IMR-90 (cell line): ENCODE results near the gene RAB27B. TPM values are rescaled to one million over a fixed set of nuclear protein-coding genes. Genes with fewer than 3 reads are reported as not detected.

Experiments used
- ATAC-seq: fragments of 200-7000 bp; cut with Tn5 transposase; 2 replicates; pipeline ENCODE4 v1.9.1; 2020; ENCODE audit warnings: low read depth, mild to moderate bottlenecking, moderate library complexity
- BruUV-seq: library from RNA; stranded (reverse); fragments of 400-500 nt; replicated peaks from 2 replicates; lab custom pipeline; 2021; lab: Mats Ljungman, UMichigan
- CTCF ChIA-PET: fragments of 300-600 bp; formaldehyde crosslinking; extraction: SDS; loops from one replicate; lab custom pipeline; 2021; ENCODE audit warnings: antibody characterized with exemption; lab: Yijun Ruan, JAX
- POLR2A ChIA-PET: fragments of 300-600 bp; sonication (Branson Sonifier 250); formaldehyde crosslinking; loops from one replicate; lab custom pipeline; 2022; ENCODE audit warnings: antibody characterized with exemption; ENCODE audit not compliant: unreplicated experiment; lab: Charles Lee
- DNase-seq: peaks from one replicate; pipeline ENCODE4 v3.0.0; 2013
- H2AFZ ChIP-seq: replicated peaks from 2 replicates; pipeline ENCODE3; 2013; ENCODE audit warnings: low read length, mild to moderate bottlenecking; ENCODE audit not compliant: poor library complexity
- H2AK5ac ChIP-seq: 2 replicates; pipeline ENCODE4 v1.6.1; 2013; ENCODE audit warnings: low read depth, low read length, inconsistent platforms
- H2AK9ac ChIP-seq: replicated peaks from 2 replicates; pipeline ENCODE3; 2013; ENCODE audit warnings: mild to moderate bottlenecking, low read depth, low read length, moderate library complexity; ENCODE audit not compliant: poor library complexity
- H2BK120ac ChIP-seq: 2 replicates; pipeline ENCODE4 v1.6.1; 2013; ENCODE audit warnings: low read depth, low read length, inconsistent platforms
- H2BK15ac ChIP-seq: 3 replicates; pipeline ENCODE4 v1.6.1; 2013; ENCODE audit warnings: low read depth, low read length, inconsistent platforms
- H2BK20ac ChIP-seq: 2 replicates; pipeline ENCODE4 v1.6.1; 2013; ENCODE audit warnings: low read depth, mild to moderate bottlenecking, inconsistent platforms, low read length, moderate library complexity
- H2BK5ac ChIP-seq: 2 replicates; pipeline ENCODE4 v1.6.1; 2013; ENCODE audit warnings: mild to moderate bottlenecking, low read depth, low read length, inconsistent platforms; ENCODE audit not compliant: poor library complexity, severe bottlenecking
- H3K14ac ChIP-seq: replicated peaks from 2 replicates; pipeline ENCODE4 v1.6.1; 2013; ENCODE audit warnings: low read depth, low read length, inconsistent platforms
- H3K18ac ChIP-seq: 2 replicates; pipeline ENCODE4 v1.6.1; 2013; ENCODE audit warnings: low read depth, low read length, control low read depth
- H3K23ac ChIP-seq: 2 replicates; pipeline ENCODE4 v1.6.1; 2013; ENCODE audit warnings: low read depth, low read length, inconsistent platforms
- H3K27ac ChIP-seq: 2 replicates; pipeline ENCODE4 v1.5.1; 2013; ENCODE audit warnings: mild to moderate bottlenecking, control low read depth, low read length; ENCODE audit not compliant: insufficient read depth
- H3K27me3 ChIP-seq: 2 replicates; pipeline ENCODE4 v1.6.1; 2013; ENCODE audit warnings: low read length; ENCODE audit not compliant: control insufficient read depth, insufficient read depth
- H3K36me3 ChIP-seq: 2 replicates; pipeline ENCODE4 v1.6.1; 2013; ENCODE audit warnings: low read length, mixed read lengths; ENCODE audit not compliant: control insufficient read depth, insufficient read depth
- H3K4ac ChIP-seq: 2 replicates; pipeline ENCODE4 v1.6.1; 2013; ENCODE audit warnings: low read depth, low read length, inconsistent platforms
- H3K4me1 ChIP-seq: 2 replicates; pipeline ENCODE4 v1.6.1; 2013; ENCODE audit warnings: low read length, mixed read lengths; ENCODE audit not compliant: control insufficient read depth, insufficient read depth
- H3K4me2 ChIP-seq: 2 replicates; pipeline ENCODE4 v1.6.1; 2013; ENCODE audit warnings: low read depth, mild to moderate bottlenecking, control low read depth, low read length, moderate library complexity
- H3K4me3 ChIP-seq: 2 replicates; pipeline ENCODE4 v1.5.1; 2013; ENCODE audit warnings: low read depth, mild to moderate bottlenecking, control low read depth, low read length, moderate library complexity; ENCODE audit not compliant: insufficient read depth
- H3K56ac ChIP-seq: 2 replicates; pipeline ENCODE4 v1.6.1; 2013; ENCODE audit warnings: low read length, inconsistent platforms; ENCODE audit not compliant: insufficient read depth; ENCODE audit errors: extremely low read depth
- H3K79me1 ChIP-seq, 2 experiments: 2 replicates each; pipeline ENCODE4 v1.6.1; 2013; ENCODE audit warnings: low read length in 2 of 2, inconsistent platforms in 1 of 2, low read depth in 1 of 2
- H3K9ac ChIP-seq: 2 replicates; pipeline ENCODE4 v1.6.1; 2013; ENCODE audit warnings: low read depth, low read length, control low read depth
- H3K9me1 ChIP-seq: 2 replicates; pipeline ENCODE4 v1.6.1; 2013; ENCODE audit warnings: low read length, inconsistent platforms; ENCODE audit not compliant: insufficient read depth
- H3K9me3 ChIP-seq: 2 replicates; pipeline ENCODE4 v1.6.1; 2013; ENCODE audit warnings: low read length; ENCODE audit not compliant: control insufficient read depth, insufficient read depth
- H4K20me1 ChIP-seq: 2 replicates; pipeline ENCODE4 v1.6.1; 2013; ENCODE audit warnings: low read length, inconsistent platforms; ENCODE audit not compliant: insufficient read depth
- H4K5ac ChIP-seq: 2 replicates; pipeline ENCODE4 v1.6.1; 2013; ENCODE audit warnings: mild to moderate bottlenecking, low read depth, low read length, control low read depth
- H4K8ac ChIP-seq, 2 experiments: 2 replicates each; pipeline ENCODE4 v1.6.1; 2013; ENCODE audit warnings: low read depth in 2 of 2, low read length in 2 of 2, control low read depth in 1 of 2, inconsistent platforms in 1 of 2
- H4K91ac ChIP-seq: 2 replicates; pipeline ENCODE4 v1.6.1; 2013; ENCODE audit warnings: low read depth, low read length, inconsistent platforms; ENCODE audit not compliant: insufficient read depth
- BHLHE40 ChIP-seq: fragments of 150-350 bp; IDR thresholded peaks from 2 replicates; pipeline ENCODE4 v1.6.1; 2016; ENCODE audit warnings: mild to moderate bottlenecking, low read depth, low read length
- CEBPB ChIP-seq: IDR thresholded peaks from 2 replicates; pipeline ENCODE4 v1.6.1; 2012; ENCODE audit warnings: low read depth, low read length, improper control_type of control experiment
- CHD1 ChIP-seq: IDR thresholded peaks from 2 replicates; pipeline ENCODE4 v1.6.1; 2012; ENCODE audit warnings: low read depth, low read length, improper control_type of control experiment
- FOS ChIP-seq: fragments of 150-350 bp; IDR thresholded peaks from 2 replicates; pipeline ENCODE4 v1.6.1; 2016; ENCODE audit warnings: low read depth, low read length
- MAFK ChIP-seq: IDR thresholded peaks from 2 replicates; pipeline ENCODE4 v1.6.1; 2012; ENCODE audit warnings: low read depth, low read length, improper control_type of control experiment
- MAZ ChIP-seq: IDR thresholded peaks from 2 replicates; pipeline ENCODE4 v1.6.1; 2012; ENCODE audit warnings: low read depth, mild to moderate bottlenecking, low read length, improper control_type of control experiment, moderate library complexity, borderline replicate concordance
- MXI1 ChIP-seq: IDR thresholded peaks from 2 replicates; pipeline ENCODE4 v1.6.1; 2012; ENCODE audit warnings: low read depth, mild to moderate bottlenecking, low read length, moderate library complexity, borderline replicate concordance
- NFE2L2 ChIP-seq: fragments of 150-350 bp; IDR thresholded peaks from 2 replicates; pipeline ENCODE4 v1.6.1; 2016; ENCODE audit warnings: low read depth, mild to moderate bottlenecking, low read length
- POLR2A ChIP-seq: IDR thresholded peaks from 2 replicates; pipeline ENCODE4 v1.6.1; 2012; ENCODE audit warnings: mild to moderate bottlenecking, low read depth, low read length
- RAD21 ChIP-seq: IDR thresholded peaks from 2 replicates; pipeline ENCODE4 v1.6.1; 2012; ENCODE audit warnings: low read length, improper control_type of control experiment
- RCOR1 ChIP-seq: IDR thresholded peaks from 2 replicates; pipeline ENCODE4 v1.6.1; 2012; ENCODE audit warnings: mild to moderate bottlenecking, low read length, improper control_type of control experiment; ENCODE audit not compliant: insufficient replicate concordance
- RFX5 ChIP-seq: IDR thresholded peaks from 2 replicates; pipeline ENCODE4 v1.8.0; 2012; ENCODE audit warnings: low read depth, mild to moderate bottlenecking, low read length, moderate library complexity
- SMC3 ChIP-seq: fragments of 150-350 bp; IDR thresholded peaks from 2 replicates; pipeline ENCODE4 v1.6.1; 2016; ENCODE audit warnings: low read depth, mild to moderate bottlenecking, antibody characterized with exemption, low read length, moderate library complexity
- WGBS, 2 experiments: methylation state at CpG; one replicate each; pipeline versions ENCODE4 v1.1.5 to v1.1.7; 2013; ENCODE audit warnings: missing lambda C conversion rate in 2 of 2; ENCODE audit not compliant: insufficient read length in 1 of 2; ENCODE audit errors: extremely low coverage in 2 of 2; 5-methylcytosine and 5-hydroxymethylcytosine counted together
- dilution Hi-C: fragments of 300-500 bp; cut with HindIII; formaldehyde crosslinking; loops from one replicate; pipeline ENCODE4 v1.14.3; 2018; ENCODE audit warnings: low sequenced_read_pairs; ENCODE audit not compliant: unreplicated experiment
- in situ Hi-C: fragments of 300-500 bp; cut with MboI; formaldehyde crosslinking; loops from 3 replicates; pipeline ENCODE4 v1.14.3; 2019; ENCODE audit warnings: low sequenced_read_pairs, inconsistent platforms, mixed read lengths
- intact Hi-C: fragments of 100-400 bp; cut with micrococcal nuclease; formaldehyde crosslinking; loops from 2 replicates; pipeline ENCODE4 v1.10.0; 2022
- polyA plus RNA-seq, 3 experiments: library from polyadenylated mRNA; depleted of rRNA; stranded (reverse); fragments of >200 nt; gene quantifications; 2 replicates each; pipeline ENCODE4 v1.2.3, GENCODE V29; 2012; ENCODE audit warnings: low replicate concordance in 1 of 3
- total RNA-seq: library from RNA; depleted of rRNA; stranded (reverse); fragments of >200 nt; gene quantifications from 2 replicates; pipeline ENCODE4 v1.2.3, GENCODE V29; 2012
- TF ChIP-seq, protein P1 (sequence below): fragments of 150-350 bp; IDR thresholded peaks from 2 replicates; pipeline ENCODE4 v1.6.1; 2017; ENCODE audit warnings: mild to moderate bottlenecking, antibody characterized with exemption, low read length, low read depth
- TF ChIP-seq, protein P2 (sequence below): conservative IDR thresholded peaks from 2 replicates; pipeline ENCODE4 v1.5.1; 2012; ENCODE audit warnings: mild to moderate bottlenecking, low read depth, low read length, improper control_type of control experiment
- TF ChIP-seq, protein P3 (sequence below): fragments of 150-350 bp; IDR thresholded peaks from 2 replicates; pipeline ENCODE4 v1.6.1; 2016; ENCODE audit warnings: low read depth, mild to moderate bottlenecking, low read length, moderate library complexity, borderline replicate concordance

The RAB27B gene
- total and polyA plus RNA-seq, 2 of the 4 experiments (the other 2 are of a cell fraction) = 0.24 to 1.3 TPM

DNA sequence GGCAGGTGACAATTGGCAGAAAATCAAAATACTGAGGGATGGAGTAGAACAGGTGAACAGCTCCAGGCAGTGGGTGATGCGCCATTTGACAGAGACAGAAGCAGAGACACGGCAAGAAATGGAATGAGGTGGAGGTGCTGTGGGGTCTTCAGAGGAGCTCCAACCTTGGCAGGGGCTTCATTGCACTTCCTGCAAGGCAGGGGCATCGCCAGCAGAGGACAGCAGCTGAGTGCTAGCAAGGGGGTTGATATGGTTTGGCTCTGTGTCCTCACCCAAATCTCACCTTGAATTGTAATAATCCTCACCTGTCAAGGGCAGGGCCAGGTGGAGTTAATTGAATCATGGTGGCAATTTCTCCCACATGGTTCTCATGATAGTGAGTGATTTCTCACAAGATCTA lies 88.2 kb downstream of the RAB27B start:
- ATAC-seq (no peak), DNase-seq (no peak)
- intact Hi-C loops = no loop called here
- H3K27ac ChIP-seq = no peak overlapping the region
- no peaks in the 10 kb centered on the region for H3K9me3 ChIP-seq
- H3K4me3 ChIP-seq = no peak overlapping the region
- peaks cover 2% of the 10 kb centered on the region; the same call in 1 of the 2 replicates for H3K4me1 ChIP-seq
- CTCF ChIA-PET = no interaction called here
- peaks cover 5% of the 10 kb centered on the region for H3K9me1 ChIP-seq
- H4K91ac ChIP-seq = no peak overlapping the region
- TF ChIP-seq MXI1 (no peak), POLR2A (no peak), RFX5 (no peak), RCOR1 (no peak), BHLHE40 (no peak), FOS (no peak), NFE2L2 (no peak), CEBPB (no peak), CHD1 (no peak), MAFK (no peak), MAZ (no peak), RAD21 (no peak), SMC3 (no peak)
- TF ChIP-seq, protein P1, sequence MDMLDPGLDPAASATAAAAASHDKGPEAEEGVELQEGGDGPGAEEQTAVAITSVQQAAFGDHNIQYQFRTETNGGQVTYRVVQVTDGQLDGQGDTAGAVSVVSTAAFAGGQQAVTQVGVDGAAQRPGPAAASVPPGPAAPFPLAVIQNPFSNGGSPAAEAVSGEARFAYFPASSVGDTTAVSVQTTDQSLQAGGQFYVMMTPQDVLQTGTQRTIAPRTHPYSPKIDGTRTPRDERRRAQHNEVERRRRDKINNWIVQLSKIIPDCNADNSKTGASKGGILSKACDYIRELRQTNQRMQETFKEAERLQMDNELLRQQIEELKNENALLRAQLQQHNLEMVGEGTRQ = no peak
- TF ChIP-seq, protein P2, sequence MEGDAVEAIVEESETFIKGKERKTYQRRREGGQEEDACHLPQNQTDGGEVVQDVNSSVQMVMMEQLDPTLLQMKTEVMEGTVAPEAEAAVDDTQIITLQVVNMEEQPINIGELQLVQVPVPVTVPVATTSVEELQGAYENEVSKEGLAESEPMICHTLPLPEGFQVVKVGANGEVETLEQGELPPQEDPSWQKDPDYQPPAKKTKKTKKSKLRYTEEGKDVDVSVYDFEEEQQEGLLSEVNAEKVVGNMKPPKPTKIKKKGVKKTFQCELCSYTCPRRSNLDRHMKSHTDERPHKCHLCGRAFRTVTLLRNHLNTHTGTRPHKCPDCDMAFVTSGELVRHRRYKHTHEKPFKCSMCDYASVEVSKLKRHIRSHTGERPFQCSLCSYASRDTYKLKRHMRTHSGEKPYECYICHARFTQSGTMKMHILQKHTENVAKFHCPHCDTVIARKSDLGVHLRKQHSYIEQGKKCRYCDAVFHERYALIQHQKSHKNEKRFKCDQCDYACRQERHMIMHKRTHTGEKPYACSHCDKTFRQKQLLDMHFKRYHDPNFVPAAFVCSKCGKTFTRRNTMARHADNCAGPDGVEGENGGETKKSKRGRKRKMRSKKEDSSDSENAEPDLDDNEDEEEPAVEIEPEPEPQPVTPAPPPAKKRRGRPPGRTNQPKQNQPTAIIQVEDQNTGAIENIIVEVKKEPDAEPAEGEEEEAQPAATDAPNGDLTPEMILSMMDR = no peak
- TF ChIP-seq, protein P3, sequence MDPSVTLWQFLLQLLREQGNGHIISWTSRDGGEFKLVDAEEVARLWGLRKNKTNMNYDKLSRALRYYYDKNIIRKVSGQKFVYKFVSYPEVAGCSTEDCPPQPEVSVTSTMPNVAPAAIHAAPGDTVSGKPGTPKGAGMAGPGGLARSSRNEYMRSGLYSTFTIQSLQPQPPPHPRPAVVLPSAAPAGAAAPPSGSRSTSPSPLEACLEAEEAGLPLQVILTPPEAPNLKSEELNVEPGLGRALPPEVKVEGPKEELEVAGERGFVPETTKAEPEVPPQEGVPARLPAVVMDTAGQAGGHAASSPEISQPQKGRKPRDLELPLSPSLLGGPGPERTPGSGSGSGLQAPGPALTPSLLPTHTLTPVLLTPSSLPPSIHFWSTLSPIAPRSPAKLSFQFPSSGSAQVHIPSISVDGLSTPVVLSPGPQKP = no peak
- peaks cover 8% of the 10 kb centered on the region for H3K36me3 ChIP-seq
- no peak overlapping the region for H3K23ac ChIP-seq
- no TSS peak for BruUV-seq
- no peak overlapping the region for H2BK15ac ChIP-seq
- in situ Hi-C loops = no loop called here
- POLR2A ChIA-PET = no interaction called here
- H3K4ac ChIP-seq = no peak overlapping the region
- no peaks in the 10 kb centered on the region for H4K20me1 ChIP-seq
- H2AK5ac ChIP-seq = no peak overlapping the region
- H3K18ac ChIP-seq = no peak overlapping the region
- no peak overlapping the region for H3K56ac ChIP-seq
- no peak overlapping the region for H2AFZ ChIP-seq
- no peak overlapping the region for H2AK9ac ChIP-seq
- H3K79me1 ChIP-seq = no peaks in the 10 kb centered on the region
- no peak overlapping the region for H2BK5ac ChIP-seq
- H3K14ac ChIP-seq = no peak overlapping the region
- dilution Hi-C loops = no loop called here
- no peak overlapping the region for H4K5ac ChIP-seq
- no peak overlapping the region for H3K4me2 ChIP-seq
- H2BK120ac ChIP-seq = no peak overlapping the region
- no peak overlapping the region for H4K8ac ChIP-seq
- H3K9ac ChIP-seq = no peak overlapping the region
- no peak overlapping the region for H2BK20ac ChIP-seq
- 92% methylated on average over 2 of the region's 3 CpGs; no CpG with 5 or more reads in 1 of the 2 experiments for WGBS, 2 experiments
- H3K27me3 ChIP-seq = no peaks in the 10 kb centered on the region
